Kasumi-1 (cell line): ENCODE results near the gene CAPSL.
A peak's percentile ranks its signal among the peaks of the same experiment; 100 is the strongest.
"Not testable (repeated sequence)": the region's sequence is repeated elsewhere in the genome, so short reads cannot be mapped to it uniquely, and the experiment has no call there.

Source experiments
- DNase-seq, 2 experiments: peaks; one replicate each; lab custom pipeline; 2025; lab: John Stamatoyannopoulos, UW

Gene CAPSL

DNA sequence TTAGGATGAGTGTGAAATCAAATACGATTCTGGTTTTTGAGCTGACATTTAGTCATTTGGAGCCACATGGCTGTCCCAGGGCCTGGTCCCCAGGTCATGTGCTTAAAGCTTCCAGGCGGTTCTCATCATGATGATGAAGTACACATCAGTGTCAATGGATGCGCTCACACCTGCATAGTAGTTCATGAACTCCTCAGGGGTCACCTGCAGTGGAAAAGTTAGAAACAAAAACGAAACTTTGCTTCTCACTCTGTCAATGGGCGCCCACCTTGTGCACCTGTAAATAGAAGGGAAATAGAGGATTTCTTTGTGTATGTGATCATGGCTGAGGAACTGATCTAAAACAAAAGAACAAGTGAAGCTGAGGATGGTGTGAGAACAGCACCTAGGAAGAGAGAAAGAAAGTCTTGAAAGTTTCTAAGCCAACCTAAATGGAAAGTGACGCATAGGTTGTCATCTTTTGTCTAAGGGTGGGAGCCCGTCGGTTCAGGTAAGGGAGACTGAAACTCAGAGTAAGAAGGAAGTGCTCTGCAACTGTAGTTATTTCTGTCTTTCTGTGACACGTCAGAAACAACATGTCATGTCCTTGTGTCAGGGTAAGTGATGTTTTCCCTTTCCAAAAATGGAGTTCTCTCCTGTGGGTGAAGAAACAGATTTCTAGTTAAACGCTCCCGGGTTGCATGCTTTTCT is 33.8 kb downstream of the CAPSL start:
- DNase-seq, result no peak

DNA sequence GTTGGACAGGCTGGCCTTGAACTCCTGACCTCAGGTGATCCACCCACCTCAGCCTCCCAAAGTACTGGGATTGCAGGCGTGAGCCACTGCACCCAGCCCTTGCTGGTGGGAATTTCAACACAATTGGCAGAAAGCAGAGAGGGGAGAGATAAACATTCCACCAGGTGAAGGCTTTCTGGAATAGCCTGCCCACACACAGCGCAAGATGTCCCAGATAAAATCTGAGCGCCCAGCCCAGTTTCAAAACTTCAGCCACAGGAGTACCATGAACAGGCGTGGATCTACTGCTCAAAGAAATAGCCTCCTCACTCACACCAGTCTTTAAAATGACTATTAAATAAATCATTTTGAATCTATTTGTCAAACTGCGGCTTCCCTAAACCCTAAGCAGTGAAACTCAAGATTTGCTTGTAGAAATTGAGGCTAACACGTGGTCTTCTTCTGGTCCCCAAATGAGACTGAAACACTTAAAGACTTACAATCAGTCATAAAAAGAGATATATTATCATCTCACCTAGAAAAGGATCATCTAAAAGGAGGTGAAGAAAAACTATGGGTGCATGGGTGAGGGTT is 34.7 kb downstream of the CAPSL start:
- no peak for DNase-seq

DNA sequence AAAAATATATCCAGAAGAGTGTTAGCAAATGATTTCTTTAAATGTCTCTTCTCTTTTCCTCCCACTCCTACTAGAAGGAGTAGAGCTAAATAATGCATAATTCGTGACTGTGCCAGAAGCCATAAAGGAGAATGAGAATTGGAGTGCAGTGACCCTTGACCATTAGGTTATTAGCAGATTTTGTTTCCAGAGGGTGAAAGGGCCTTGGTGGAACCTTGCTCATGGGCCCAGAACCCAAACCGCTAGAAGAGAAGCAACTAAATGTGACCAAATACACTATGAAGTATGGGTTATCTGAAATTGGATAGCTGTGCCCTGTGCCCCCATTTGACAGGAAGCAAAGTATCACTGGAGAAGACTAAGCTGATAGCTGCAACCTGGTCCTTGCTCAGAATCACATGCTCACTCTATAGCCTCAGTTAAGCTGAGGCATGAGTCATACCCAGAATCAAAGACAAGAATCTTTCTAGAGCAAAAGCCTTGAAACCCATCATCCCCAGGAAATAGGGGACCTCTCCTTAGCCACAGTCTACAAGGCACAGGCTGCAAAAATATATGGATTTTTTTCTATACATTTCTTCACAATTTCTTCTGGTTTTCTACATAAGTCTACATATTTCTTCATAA is 36.3 kb downstream of the CAPSL start:
- no peak for DNase-seq

DNA sequence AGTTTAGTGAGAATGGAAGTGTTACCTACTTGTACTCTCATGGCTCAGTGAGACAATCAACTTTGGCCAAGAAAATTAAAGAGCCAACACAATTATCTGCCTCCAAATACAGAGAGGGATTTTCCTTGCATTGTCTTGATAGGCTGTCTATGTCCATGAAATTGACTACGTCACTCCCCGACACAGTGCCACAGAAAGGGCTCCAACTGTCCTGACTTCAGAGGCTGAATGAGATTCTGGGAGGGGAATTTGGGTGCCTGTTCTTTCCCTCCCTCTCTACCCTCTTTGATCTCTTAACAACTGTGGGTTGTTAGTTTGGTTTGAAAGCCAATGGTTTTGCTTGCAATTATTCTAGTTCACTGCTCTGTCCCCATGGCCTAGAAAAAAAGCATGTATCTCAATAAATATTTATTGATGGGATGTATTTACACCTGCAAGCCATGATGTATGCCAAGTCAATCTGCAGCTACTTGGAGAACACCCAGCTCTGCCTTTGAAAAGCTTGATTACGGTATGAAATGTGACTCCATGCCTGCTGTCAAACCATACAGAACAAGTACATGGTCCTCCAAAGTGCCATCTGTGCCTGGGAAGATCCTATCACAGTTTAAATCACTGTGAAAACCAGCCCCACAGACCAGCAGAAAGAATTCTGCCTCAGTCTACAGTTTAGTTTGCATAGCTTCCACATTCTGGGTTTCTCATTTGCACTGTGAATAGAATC is 37.3 kb downstream of the CAPSL start:
- no peak for DNase-seq

DNA sequence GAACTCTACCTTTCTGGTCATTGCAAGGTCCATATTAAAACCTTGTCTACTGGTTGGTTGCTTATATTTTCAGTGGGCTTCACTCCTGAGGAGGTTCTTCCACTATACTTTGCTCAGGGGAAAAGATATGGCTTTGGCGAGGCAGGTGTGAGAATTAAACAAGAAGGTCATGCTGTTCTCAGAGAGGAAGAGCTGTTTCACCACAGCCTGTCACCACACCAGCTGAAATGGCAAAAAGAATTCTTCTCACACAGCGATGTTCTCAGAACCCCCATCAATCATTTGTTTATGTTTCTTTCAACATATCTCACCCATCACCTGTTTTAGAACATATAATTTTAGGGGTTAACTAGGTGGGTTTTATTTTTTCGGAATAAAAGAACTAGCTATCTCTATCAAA is 38.6 kb downstream of the CAPSL start:
- DNase-seq, result no peak

DNA sequence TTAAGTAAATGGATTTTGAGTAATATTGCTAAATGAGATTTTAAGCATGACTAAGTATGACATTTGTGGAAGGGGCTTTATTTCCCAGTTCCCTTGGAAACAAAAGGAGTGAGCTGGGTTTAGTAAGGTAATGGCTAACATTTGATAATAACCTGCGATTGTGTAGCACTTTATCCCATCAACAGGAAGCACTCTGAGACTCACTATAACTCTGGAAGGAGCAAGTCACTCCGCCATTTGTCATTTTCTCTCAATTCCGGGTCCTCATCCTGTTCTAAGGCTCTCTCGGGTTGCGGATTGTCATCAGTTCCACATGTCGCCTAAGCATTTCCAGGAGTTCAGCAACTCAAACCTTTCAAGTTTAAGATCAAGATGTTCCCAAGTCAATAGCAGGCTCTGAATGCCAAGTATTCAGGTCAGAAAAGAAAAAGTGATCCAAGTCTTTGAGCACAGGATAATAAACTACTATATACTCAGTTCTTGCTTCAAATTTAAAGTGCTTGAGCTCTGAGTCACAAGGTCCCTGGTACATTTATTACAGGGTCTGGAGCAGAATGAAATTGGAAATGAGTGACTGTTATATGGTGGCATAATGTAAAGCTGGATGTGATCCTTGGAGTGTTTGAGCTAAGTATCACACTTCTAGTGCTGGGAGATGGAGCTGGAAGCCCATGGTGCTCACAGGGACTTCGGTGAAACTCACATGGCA is 39.3 kb downstream of the CAPSL start:
- no peak for DNase-seq

DNA sequence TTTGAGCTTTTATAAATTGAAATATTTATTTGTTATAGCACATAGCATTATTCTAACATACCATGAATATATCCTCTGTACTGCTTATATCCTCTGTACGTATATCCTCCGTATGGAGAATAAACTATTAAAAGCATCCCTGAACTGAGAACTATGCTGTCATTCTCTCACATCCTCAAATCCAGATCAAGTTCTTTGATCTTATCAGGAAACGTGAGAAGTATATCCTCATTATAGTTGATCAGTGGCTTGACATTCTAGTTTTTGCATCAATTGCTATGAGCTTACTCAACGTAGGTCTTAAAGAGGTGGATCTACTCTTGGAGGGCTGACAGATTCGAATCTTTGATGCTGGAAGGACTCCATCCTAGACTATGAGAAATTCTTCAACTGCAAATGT is 44.3 kb downstream of the CAPSL start:
- no peak for DNase-seq

DNA sequence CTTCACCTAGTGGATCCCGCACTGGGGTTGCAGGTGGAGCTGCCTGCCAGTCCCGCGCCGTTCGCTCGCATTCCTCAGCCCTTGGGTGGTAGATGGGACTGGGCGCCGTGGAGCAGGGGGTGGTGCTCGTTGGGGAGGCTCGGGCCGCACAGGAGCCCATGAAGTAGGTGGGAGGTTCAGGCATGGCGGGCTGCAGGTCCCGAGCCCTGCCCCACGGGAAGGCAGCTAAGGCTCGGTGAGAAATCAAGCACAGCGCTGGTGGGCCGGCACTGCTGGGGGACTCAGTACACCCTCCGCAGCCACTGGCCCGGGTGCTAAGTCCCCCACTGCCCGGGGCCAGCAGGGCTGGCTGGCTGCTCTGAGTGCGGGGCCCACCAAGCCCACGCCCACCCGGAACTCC is 45.6 kb downstream of the CAPSL start:
- DNase-seq, result not testable (repeated sequence)

DNA sequence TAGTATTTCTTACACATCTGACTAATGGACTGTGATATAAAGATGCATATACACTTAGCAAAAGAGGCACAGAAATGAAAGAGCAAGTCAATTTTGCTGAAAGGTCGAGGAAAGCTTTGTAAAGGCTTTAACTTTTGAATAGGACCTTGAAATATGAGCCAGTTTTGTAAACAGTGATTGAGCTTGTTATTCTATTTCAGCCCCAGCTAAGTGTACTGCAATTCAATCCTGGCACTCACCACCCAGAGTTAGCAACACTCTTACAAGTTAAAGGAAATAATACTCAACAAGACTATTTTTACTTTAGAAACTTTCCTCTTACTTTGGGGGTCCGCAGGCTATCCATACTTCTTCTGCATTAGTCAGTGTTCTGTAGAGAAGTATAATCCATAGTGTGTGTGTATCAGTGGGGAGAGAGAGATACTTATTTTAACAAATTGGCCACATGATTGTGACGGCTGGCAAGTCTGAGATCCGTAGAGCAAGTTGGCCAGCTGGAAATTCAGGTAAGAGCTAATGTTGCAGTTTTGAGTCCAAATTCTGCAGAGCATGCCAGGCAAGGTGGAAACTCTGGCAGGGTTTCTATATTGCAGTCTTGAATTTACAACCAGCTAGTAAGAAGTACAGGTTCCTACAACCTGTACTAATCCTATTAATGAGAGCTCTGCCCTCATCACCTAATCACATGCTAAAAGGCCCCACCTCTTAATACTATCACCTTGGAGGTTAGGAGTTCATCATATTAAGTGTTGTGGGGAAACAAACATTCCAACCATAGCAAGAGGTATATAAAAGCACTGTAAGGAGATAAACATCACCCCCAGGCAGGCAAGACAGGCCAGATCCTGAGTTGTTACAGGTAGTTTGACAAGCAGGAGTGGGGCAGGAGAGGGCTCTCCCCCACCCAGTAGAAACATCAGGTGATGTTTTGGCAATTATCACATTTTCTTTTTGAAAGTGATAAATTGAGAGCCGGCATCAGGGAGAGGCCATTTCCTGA is 48.1 kb downstream of the CAPSL start:
- no peak for DNase-seq

DNA sequence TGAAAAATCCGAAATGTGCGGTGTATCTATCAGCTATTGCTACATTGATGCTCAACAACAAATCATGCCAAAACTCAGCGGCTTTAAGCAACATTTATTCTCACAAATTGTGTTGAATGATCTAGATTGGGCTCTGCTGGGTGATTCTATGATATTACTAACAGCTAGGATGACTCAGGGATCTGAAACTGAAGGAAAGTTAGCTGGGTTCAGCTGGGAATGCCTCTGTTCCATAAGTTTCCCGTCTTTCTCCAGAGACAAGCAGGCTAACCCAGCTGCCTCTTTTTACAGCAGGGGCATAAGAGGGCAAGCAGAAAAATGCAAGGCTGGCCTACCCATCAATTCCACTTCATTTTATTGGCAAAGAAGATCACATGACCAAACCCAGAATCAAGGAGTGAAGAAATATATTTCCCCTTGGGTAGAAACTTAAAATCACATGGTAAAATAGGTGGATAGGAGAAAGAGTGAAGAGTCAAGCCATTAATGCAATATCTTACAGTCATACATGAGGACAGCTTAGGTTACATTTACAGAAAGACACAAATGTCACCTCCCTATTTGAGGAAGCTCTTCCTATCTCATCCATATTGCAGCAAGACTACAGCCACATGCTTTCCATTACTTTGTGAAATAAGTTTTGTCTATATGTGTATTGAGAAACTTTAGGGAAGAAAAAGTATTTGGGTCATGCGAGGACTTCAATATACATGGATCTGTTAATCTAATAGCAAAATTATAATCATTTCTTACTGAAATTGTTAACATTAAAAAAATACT is 50.9 kb downstream of the CAPSL start:
- DNase-seq, result no peak

DNA sequence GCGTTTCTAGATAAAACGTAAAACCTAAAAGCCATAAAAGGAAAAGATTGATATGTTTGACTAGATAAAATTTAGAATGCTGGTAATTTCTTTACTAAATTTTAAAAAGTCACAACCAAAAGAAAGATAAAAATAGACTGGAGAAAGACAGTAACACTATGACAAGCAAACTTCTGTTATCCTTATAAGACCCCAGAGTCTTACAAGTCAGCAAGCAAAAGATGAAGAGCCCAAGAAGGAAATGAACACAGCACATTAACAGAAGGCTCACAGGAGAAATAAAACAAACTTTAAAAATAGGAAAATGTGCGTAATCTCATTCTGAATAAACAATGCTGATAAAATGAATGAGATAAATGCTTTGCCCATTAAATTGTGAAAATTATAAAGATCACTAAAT is 52.0 kb downstream of the CAPSL start:
- no peak for DNase-seq

DNA sequence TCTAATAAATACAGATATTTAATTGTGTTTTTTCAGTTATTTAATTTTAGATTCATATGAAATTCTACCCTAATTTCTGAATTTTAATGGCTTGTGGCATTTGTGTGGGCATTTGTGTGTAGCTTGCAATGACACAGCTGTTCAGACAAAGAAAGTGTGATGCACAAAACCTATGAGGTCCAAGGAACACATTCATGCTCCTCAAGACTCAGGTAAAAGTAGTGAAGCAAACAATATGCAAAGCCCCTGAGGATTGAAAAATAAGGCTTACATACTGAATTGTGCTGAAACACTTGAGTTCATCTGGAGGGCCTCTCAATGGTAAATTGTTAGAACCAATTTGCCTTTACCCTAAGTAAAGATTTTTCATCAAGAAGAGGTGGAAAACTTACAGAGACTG is 53.6 kb downstream of the CAPSL start:
- no peak for DNase-seq

DNA sequence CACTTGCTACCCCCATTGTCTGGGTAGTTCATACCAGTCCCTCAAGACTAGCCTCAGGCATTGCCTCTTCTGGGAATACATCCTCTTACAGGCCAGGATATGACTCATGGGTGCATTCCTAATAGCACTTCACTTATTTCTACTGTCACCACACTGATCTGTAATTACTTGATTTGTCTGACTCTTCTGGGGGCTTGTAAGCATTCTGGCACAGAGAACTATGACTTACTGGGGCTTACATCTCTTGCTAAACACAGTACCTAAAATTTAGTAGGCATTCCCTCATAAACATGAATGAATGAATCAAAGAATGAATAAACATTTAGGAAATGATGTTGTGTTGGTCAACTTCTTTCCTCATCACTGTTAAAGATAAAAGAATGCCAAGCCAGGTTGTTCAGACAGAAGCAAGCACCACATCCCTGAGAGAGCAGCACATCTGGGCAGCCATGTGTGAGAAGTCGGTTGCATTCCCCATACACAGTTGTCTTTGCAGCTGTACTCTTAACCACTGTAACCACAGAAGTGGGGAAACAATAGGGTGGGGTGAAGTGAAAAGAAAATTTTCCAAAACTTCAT is 54.1 kb downstream of the CAPSL start:
- DNase-seq, result peak; percentile 36 to 37

DNA sequence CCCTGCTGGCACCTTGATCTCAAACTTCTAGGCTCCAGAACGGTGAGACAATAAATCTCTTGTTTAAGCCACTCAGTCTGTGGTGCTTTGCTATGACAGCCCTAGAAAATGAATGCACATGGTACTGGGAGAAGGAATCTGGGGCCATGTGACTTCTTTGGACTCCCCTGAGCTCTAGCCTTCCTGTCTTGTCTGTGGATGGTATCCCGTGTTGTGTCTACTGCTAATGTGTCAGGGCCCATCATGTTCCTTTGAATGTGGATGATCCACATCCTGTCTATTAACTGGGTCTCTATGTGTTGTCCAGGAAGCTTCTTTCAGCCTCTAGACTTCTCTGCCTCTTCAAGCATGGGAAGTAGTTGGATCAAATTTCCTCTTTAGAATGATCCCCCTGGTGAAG is 56.7 kb downstream of the CAPSL start:
- no peak for DNase-seq

DNA sequence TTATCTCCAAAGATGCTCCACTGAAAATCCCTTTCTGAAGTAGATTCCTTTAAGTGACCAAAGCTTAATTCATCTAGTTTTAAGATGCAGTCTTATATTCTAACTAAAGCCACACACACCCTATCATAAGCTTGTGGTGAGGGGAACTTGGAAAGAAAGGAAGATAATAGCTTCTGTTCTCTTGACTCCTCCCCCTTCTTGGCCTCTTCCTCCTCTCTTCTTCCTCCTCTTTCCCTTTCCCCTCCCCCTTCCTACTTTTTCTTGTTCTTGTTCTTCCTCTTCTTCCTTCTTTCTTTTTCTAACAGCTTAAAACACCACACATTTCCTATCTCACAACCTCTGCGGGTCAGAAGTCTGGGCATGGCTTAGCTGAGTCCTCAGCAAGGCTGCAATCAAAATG is 58.3 kb downstream of the CAPSL start:
- DNase-seq, result peak in 1 of 2 experiments; percentile 16

DNA sequence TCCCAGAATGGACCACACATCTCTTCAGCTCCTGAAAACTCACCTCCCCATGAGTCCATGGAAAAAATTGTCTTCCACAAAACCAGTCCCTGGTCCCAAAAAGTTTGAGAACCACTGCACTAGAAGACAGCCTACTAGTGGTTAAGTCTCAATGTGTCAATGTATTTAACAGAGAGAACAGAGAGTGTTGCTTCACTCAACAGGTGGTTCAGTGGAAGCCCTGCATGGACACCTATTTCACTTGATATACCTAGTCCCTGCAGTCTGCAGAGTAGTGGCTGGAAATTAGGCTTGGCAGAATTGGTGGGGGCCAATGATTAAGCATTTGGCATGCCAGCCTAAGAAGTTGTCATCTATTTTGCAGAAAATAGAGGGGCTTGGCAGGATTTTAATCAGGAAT is 58.8 kb downstream of the CAPSL start:
- no peak for DNase-seq

DNA sequence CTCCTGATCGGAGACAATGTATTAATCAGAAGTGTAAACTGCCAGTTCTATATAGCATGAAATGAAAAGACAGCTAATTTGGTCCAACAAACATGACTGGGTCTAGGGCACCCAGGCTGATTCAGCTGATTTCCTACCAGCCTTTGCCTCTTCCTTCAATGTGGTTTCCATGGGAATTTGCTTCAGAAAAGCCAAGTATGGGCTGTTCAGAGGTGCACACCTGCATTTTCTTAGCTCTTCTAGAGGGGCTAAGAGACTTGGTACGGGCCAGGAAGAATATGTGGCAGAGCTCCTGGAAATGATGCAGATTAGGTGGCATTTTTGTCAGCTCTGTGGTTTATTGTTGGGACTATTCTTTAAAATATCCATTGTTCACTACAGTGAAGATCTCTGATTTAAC is 59.3 kb downstream of the CAPSL start:
- DNase-seq, result no peak

DNA sequence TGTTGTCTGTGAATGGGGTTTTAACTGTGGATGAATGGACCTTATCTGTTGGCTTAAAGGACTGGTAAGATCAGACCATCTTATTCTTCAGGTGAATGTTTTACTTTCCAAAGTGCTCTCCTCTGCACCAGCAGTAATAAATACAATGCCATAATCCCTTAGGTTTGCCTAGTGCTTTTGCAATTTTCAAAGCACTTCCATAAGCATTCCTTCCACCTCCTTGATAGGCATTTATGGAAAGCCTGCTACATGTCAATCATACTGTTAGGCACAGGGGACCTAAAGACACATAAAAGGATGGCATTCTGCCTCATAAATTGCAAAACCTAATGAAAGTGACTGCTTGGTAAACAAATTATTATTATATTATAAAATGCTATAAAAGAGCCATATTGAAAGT is 60.3 kb downstream of the CAPSL start:
- DNase-seq, result no peak

DNA sequence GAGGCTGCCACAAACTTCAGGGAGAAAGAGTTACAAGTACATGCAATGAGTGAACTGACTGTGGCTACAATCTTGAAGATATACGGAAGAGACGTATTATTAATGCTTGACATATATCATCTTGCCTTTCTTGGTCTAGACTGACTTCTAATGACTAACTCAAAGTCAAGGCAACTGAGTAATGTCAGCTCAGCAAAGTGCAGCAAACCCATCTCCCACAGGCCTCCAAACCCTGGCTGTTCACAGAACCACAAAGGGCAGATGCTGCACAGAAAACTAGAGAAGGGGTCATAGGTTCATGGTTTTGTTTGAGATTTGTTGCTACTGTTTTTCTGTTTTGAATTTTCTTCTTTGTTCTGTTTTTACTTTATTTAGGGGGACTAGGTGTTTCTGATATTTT is 60.8 kb downstream of the CAPSL start:
- no peak for DNase-seq

DNA sequence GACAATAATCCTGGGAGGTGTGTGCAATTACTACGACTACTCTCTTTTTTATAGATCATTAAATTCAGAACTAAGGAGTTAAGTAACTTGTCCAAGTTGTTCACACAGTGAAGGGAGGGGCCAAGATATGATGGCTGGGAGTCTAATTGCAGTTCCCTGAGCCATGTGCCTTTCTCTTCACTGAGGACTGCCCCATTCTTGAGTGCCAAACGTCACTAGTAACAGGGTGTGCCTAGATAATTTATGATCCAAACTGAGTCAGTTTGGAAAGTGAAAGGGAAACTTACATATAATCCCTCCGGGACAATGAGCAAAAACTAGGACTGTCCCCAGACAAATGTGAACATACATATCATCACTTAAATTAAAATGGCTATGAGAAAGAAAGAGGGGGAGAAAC is 61.5 kb downstream of the CAPSL start:
- no peak for DNase-seq
